OCI-LY3 (cell line): ENCODE data around the gene PARD3B.

Experiments used
- H2AFZ ChIP-seq: fragments of 200-600, 300-600 bp; shearing (Covaris generic); 2 replicates; pipeline ENCODE4 v1.6.0; 2014; ENCODE audit warnings: antibody characterized with exemption, low read depth, low read length
- H3K27ac ChIP-seq: fragments of 200-600, 300-600 bp; sonication (generic); 2 replicates; pipeline ENCODE4 v1.5.1; 2014; ENCODE audit warnings: mild to moderate bottlenecking, low read length, moderate library complexity, mixed read lengths
- H3K27me3 ChIP-seq: fragments of 200-600, 300-600 bp; sonication (generic); 2 replicates; pipeline ENCODE4 v1.6.1; 2014; ENCODE audit warnings: low read depth, low read length, mixed read lengths
- H3K36me3 ChIP-seq: fragments of 200-600, 300-600 bp; sonication (generic); replicated peaks from 2 replicates; pipeline ENCODE3; 2014; ENCODE audit warnings: low read depth, low read length, mixed read lengths
- H3K4me1 ChIP-seq: fragments of 300-600, 200-600 bp; sonication (generic); 2 replicates; pipeline ENCODE4 v1.6.1; 2014; ENCODE audit warnings: low read length, mixed read lengths
- H3K4me2 ChIP-seq: fragments of 200-600, 300-600 bp; sonication (generic); 2 replicates; pipeline ENCODE4 v1.6.1; 2014; ENCODE audit warnings: low read length, mixed read lengths
- H3K4me3 ChIP-seq: fragments of 300-600, 200-600 bp; sonication (generic); 2 replicates; pipeline ENCODE4 v1.5.1; 2014; ENCODE audit warnings: antibody characterized with exemption, mild to moderate bottlenecking, low read length, moderate library complexity
- H3K79me2 ChIP-seq: fragments of 300-600, 200-600 bp; shearing (Covaris generic); 2 replicates; pipeline ENCODE4 v1.6.1; 2014; ENCODE audit warnings: mild to moderate bottlenecking, low read length, mixed read lengths
- H3K9ac ChIP-seq: fragments of 300-600, 200-600 bp; shearing (Covaris generic); 2 replicates; pipeline ENCODE4 v1.6.0; 2014; ENCODE audit warnings: mild to moderate bottlenecking, low read length, moderate library complexity
- H3K9me3 ChIP-seq: fragments of 200-600, 300-600 bp; shearing (Covaris generic); 2 replicates; pipeline ENCODE4 v1.6.1; 2014; ENCODE audit warnings: low read length, mixed read lengths; ENCODE audit not compliant: insufficient read depth
- H4K20me1 ChIP-seq: fragments of 200-600, 300-600 bp; sonication (generic); 2 replicates; pipeline ENCODE4 v1.6.1; 2016; ENCODE audit warnings: low read length, mixed read lengths; ENCODE audit not compliant: insufficient read depth
- CTCF ChIP-seq: fragments of 200-600, 300-600 bp; sonication (generic); IDR thresholded peaks from 2 replicates; pipeline ENCODE4 v1.5.1; 2014; ENCODE audit warnings: antibody characterized with exemption, low read length, low read depth
- EZH2phosphoT487 ChIP-seq: fragments of 200-600 bp; shearing (Covaris generic); IDR thresholded peaks from 2 replicates; pipeline ENCODE4 v1.6.1; 2018; ENCODE audit warnings: antibody characterized with exemption, mixed run types, low read depth

The PARD3B gene

GRCh38 chr2:204533629-204534370, 11.5 kb upstream of the PARD3B start:
- no peaks in the 10 kb centered on the region for H3K27me3 ChIP-seq
- no peaks in the 10 kb centered on the region for H3K36me3 ChIP-seq
- no peak overlapping the region for H3K9ac ChIP-seq
- H3K4me3 ChIP-seq = no peak overlapping the region
- no peaks in the 10 kb centered on the region for H3K9me3 ChIP-seq
- no peak for TF ChIP-seq EZH2phosphoT487
- no peak for TF ChIP-seq CTCF
- no peaks in the 10 kb centered on the region for H4K20me1 ChIP-seq
- no peaks in the 10 kb centered on the region for H3K79me2 ChIP-seq
- peaks cover 9% of the 10 kb centered on the region; the same call in 1 of the 2 replicates for H3K4me1 ChIP-seq
- H3K4me2 ChIP-seq = no peak overlapping the region
- no peak overlapping the region for H3K27ac ChIP-seq
- no peak overlapping the region for H2AFZ ChIP-seq

- H3K4me3 ChIP-seq = no peak overlapping the region
- H3K27ac ChIP-seq = no peak overlapping the region
- no peak overlapping the region for H3K4me2 ChIP-seq
- peaks cover 3% of the 10 kb centered on the region; the same call in 1 of the 2 replicates for H3K4me1 ChIP-seq
- no peak overlapping the region for H2AFZ ChIP-seq
- no peaks in the 10 kb centered on the region for H3K36me3 ChIP-seq
- no peaks in the 10 kb centered on the region for H3K27me3 ChIP-seq
- no peaks in the 10 kb centered on the region for H3K9me3 ChIP-seq
- no peak for TF ChIP-seq CTCF
- TF ChIP-seq EZH2phosphoT487 = no peak
- H3K79me2 ChIP-seq = no peaks in the 10 kb centered on the region
- H4K20me1 ChIP-seq = no peaks in the 10 kb centered on the region
- no peak overlapping the region for H3K9ac ChIP-seq
Measured at GRCh38 chr2:204535356-204535755, 9.9 kb upstream of the PARD3B start.

- Histone ChIP-seq H3K4me1 (no peaks in the 10 kb centered on the region), H3K36me3 (no peaks in the 10 kb centered on the region), H3K4me2 (no peak overlapping the region), H3K9me3 (no peaks in the 10 kb centered on the region), H3K9ac (no peak overlapping the region), H2AFZ (no peak overlapping the region), H3K27ac (no peak overlapping the region), H3K27me3 (no peaks in the 10 kb centered on the region), H3K79me2 (no peaks in the 10 kb centered on the region), H4K20me1 (no peaks in the 10 kb centered on the region), H3K4me3 (no peak overlapping the region)
- no peak for TF ChIP-seq CTCF
- TF ChIP-seq EZH2phosphoT487 = no peak
Measured at GRCh38 chr2:204535764-204536163, 9.5 kb upstream of the PARD3B start.

GRCh38 chr2:204538182-204539018, 6.9 kb upstream of the PARD3B start:
- Histone ChIP-seq H3K36me3 (no peaks in the 10 kb centered on the region), H3K27me3 (no peaks in the 10 kb centered on the region), H3K4me2 (no peak overlapping the region), H3K4me1 (no peaks in the 10 kb centered on the region), H3K4me3 (no peak overlapping the region), H3K9ac (no peak overlapping the region), H4K20me1 (no peaks in the 10 kb centered on the region), H3K27ac (no peak overlapping the region), H2AFZ (no peak overlapping the region), H3K79me2 (no peaks in the 10 kb centered on the region), H3K9me3 (no peaks in the 10 kb centered on the region)
- TF ChIP-seq CTCF (no peak), EZH2phosphoT487 (no peak)
